Measurements from ENCODE around the gene IDUA.

Gene IDUA

GRCh38 chr4:1015179-1015578 is 28.3 kb downstream of the IDUA start:
- Histone ChIP-seq H3K9ac (ENCODE audit: low read length in 2 of 2) (no peak overlapping the region), H3K4me3 (ENCODE audit: low read length in 2 of 2) (no peak overlapping the region), H3K27me3 (ENCODE audit: control insufficient read depth in 1 of 2, insufficient read depth in 2 of 2, low read length in 2 of 2) (no peaks in the 10 kb centered on the region), H3K4me1 (ENCODE audit: control insufficient read depth, insufficient read depth, low read length) (peaks cover 25% of the 10 kb centered on the region), H3K9me3 (ENCODE audit: control insufficient read depth in 2 of 2, low read length in 2 of 2) (no peaks in the 10 kb centered on the region), H3K36me3 (ENCODE audit: control insufficient read depth in 2 of 2, insufficient read depth in 2 of 2, low read length in 2 of 2) (no peaks in the 10 kb centered on the region), H3K27ac (ENCODE audit: low read length) (no peak overlapping the region)

- no peak overlapping the region for H3K9ac ChIP-seq (ENCODE audit: low read length in 2 of 2)
- H3K4me1 ChIP-seq (ENCODE audit: control insufficient read depth, insufficient read depth, low read length): peaks cover 20% of the 10 kb centered on the region
These were observed 28.9 kb downstream of the IDUA start for GRCh38 chr4:1015746-1016145.

DNA sequence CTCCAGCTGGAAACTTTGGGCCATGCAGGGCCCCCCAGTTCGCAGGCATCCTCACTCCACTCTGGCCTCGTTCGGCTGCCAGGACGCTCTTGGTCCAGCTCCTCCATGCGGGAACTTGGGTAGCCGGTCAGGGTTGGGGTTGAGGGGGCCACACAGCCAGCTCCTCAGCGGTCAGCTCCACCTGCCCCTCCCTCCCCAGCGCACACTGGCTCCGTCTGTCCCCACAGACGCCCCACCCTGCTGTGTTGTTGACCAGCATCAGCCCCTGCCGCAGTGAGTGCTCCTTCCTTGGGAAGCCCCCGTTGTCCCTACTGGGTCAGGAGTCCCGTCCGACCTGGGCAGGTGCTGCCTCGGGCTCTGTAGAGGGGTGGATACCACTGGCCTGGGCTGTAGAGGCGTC is 30.4 kb downstream of the IDUA start:
- H3K4me1 ChIP-seq (ENCODE audit: control insufficient read depth, insufficient read depth, low read length): peaks cover 14% of the 10 kb centered on the region
- no peak overlapping the region for H3K27ac ChIP-seq (ENCODE audit: low read length)

More at GRCh38 chr4:1015746-1016145, 28.9 kb downstream of the IDUA start:
- no peaks in the 10 kb centered on the region for H3K27me3 ChIP-seq (ENCODE audit: control insufficient read depth in 1 of 2, insufficient read depth in 2 of 2, low read length in 2 of 2)
- H3K9me3 ChIP-seq (ENCODE audit: control insufficient read depth in 2 of 2, low read length in 2 of 2): no peaks in the 10 kb centered on the region
- no peaks in the 10 kb centered on the region for H3K36me3 ChIP-seq (ENCODE audit: control insufficient read depth in 2 of 2, insufficient read depth in 2 of 2, low read length in 2 of 2)
- H3K4me3 ChIP-seq (ENCODE audit: low read length in 2 of 2): no peak overlapping the region
- H3K27ac ChIP-seq (ENCODE audit: low read length): no peak overlapping the region

GRCh38 chr4:1017706-1018105 is 30.9 kb downstream of the IDUA start:
- Histone ChIP-seq H3K36me3 (ENCODE audit: control insufficient read depth in 2 of 2, insufficient read depth in 2 of 2, low read length in 2 of 2) (no peaks in the 10 kb centered on the region), H3K4me3 (ENCODE audit: low read length in 2 of 2) (no peak overlapping the region), H3K9me3 (ENCODE audit: control insufficient read depth in 2 of 2, low read length in 2 of 2) (no peaks in the 10 kb centered on the region), H3K27ac (ENCODE audit: low read length) (no peak overlapping the region), H3K27me3 (ENCODE audit: control insufficient read depth in 1 of 2, insufficient read depth in 2 of 2, low read length in 2 of 2) (no peaks in the 10 kb centered on the region), H3K9ac (ENCODE audit: low read length in 2 of 2) (no peak overlapping the region), H3K4me1 (ENCODE audit: control insufficient read depth, insufficient read depth, low read length) (peaks cover 9% of the 10 kb centered on the region)

More for the DNA sequence above, 30.4 kb downstream of the IDUA start:
- H3K4me3 ChIP-seq (ENCODE audit: low read length in 2 of 2): no peak overlapping the region
- no peak overlapping the region for H3K9ac ChIP-seq (ENCODE audit: low read length in 2 of 2)
- no peaks in the 10 kb centered on the region for H3K27me3 ChIP-seq (ENCODE audit: control insufficient read depth in 1 of 2, insufficient read depth in 2 of 2, low read length in 2 of 2)
- H3K9me3 ChIP-seq (ENCODE audit: control insufficient read depth in 2 of 2, low read length in 2 of 2): no peaks in the 10 kb centered on the region
- no peaks in the 10 kb centered on the region for H3K36me3 ChIP-seq (ENCODE audit: control insufficient read depth in 2 of 2, insufficient read depth in 2 of 2, low read length in 2 of 2)

- Histone ChIP-seq H3K9me3 (ENCODE audit: control insufficient read depth in 2 of 2, low read length in 2 of 2) (no peaks in the 10 kb centered on the region), H3K4me1 (ENCODE audit: control insufficient read depth, insufficient read depth, low read length) (peaks cover 4% of the 10 kb centered on the region), H3K27ac (ENCODE audit: low read length) (no peak overlapping the region), H3K36me3 (ENCODE audit: control insufficient read depth in 2 of 2, insufficient read depth in 2 of 2, low read length in 2 of 2) (no peaks in the 10 kb centered on the region), H3K9ac (ENCODE audit: low read length in 2 of 2) (no peak overlapping the region), H3K4me3 (ENCODE audit: low read length in 2 of 2) (no peak overlapping the region), H3K27me3 (ENCODE audit: control insufficient read depth in 1 of 2, insufficient read depth in 2 of 2, low read length in 2 of 2) (no peaks in the 10 kb centered on the region)
These were observed 31.5 kb downstream of the IDUA start for GRCh38 chr4:1018147-1019020.

- Histone ChIP-seq H3K36me3 (ENCODE audit: control insufficient read depth in 2 of 2, insufficient read depth in 2 of 2, low read length in 2 of 2) (no peaks in the 10 kb centered on the region), H3K9me3 (ENCODE audit: control insufficient read depth in 2 of 2, low read length in 2 of 2) (no peaks in the 10 kb centered on the region), H3K27me3 (ENCODE audit: control insufficient read depth in 1 of 2, insufficient read depth in 2 of 2, low read length in 2 of 2) (no peaks in the 10 kb centered on the region), H3K4me3 (ENCODE audit: low read length in 2 of 2) (no peak overlapping the region), H3K4me1 (ENCODE audit: control insufficient read depth, insufficient read depth, low read length) (peaks cover 4% of the 10 kb centered on the region), H3K27ac (ENCODE audit: low read length) (no peak overlapping the region), H3K9ac (ENCODE audit: low read length in 2 of 2) (no peak overlapping the region)
These were observed 32.5 kb downstream of the IDUA start for GRCh38 chr4:1019320-1019719.

DNA sequence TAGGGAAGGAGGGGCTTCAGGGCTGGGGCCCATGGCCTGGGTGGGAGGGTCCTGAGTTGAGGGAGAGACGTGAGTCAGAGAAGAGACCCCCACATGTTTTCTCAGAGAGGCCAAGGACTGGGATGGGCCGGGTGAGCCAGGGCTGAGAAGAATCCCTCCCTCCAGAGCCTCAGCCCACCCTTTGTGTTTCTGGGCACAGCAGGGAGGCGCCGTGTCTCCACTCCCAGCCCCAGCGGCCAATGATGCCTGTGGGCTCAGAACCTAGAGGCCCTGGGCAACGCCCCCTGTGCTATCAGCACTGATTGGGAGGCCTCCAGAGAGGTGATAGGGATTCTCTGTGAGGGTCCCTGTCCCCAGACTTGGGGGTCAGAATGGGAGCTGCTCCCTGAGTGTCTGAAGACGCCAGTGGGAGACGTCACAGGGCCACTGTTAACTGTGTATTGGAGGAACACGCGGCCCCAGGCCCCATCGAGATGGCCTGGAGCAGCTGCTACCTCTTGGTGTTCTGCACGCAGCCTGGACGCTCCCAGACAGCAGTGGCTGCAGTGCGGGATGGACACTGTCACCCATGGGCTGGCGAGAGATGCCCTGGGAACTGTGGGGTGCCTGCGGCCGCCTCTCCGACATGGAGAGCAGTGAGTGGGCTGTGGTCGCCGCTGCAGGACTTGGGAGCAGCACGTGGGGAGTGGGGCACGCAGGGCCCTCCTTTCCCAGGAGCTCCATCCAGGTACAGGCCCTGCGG is 33.1 kb downstream of the IDUA start:
- Histone ChIP-seq H3K27me3 (ENCODE audit: control insufficient read depth in 1 of 2, insufficient read depth in 2 of 2, low read length in 2 of 2) (no peaks in the 10 kb centered on the region), H3K4me3 (ENCODE audit: low read length in 2 of 2) (no peak overlapping the region), H3K9ac (ENCODE audit: low read length in 2 of 2) (no peak overlapping the region), H3K9me3 (ENCODE audit: control insufficient read depth in 2 of 2, low read length in 2 of 2) (no peaks in the 10 kb centered on the region), H3K27ac (ENCODE audit: low read length) (no peak overlapping the region), H3K36me3 (ENCODE audit: control insufficient read depth in 2 of 2, insufficient read depth in 2 of 2, low read length in 2 of 2) (no peaks in the 10 kb centered on the region), H3K4me1 (ENCODE audit: control insufficient read depth, insufficient read depth, low read length) (peaks cover 4% of the 10 kb centered on the region)

DNA sequence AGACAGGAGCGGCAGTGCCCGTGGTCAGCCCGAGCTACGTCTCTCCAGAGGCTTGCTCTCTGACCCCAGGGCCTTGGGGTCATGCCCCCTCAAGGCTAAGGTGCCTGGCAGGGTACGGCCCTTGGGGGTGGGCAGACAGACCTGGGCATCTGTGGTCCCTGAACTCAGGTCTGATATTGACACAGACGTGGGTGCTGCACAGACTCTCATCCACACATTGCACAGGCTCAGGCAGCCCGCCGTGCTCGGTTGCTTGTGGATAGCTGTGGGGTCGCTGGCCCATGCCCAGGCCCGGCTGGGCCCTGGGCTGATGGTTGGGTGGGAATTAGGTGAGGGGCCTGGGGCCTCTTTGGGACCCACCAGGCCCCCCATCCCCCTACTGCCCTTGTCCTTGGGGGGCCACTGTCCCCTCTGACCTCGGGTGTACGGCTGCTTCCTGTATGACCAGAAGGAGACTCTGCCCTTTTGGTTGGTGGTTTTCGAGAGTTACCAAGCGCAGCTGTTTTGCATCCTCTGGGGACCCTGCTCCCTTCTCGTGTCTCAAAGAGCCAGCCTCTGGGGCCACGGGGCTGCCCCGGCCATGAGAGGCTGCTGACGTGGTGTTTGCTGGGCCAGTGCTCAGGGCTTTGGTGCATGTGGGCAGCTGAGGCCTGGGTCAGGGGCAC is 34.7 kb downstream of the IDUA start:
- H3K27me3 ChIP-seq (ENCODE audit: control insufficient read depth in 1 of 2, insufficient read depth in 2 of 2, low read length in 2 of 2): no peaks in the 10 kb centered on the region
- H3K9me3 ChIP-seq (ENCODE audit: control insufficient read depth in 2 of 2, low read length in 2 of 2): no peaks in the 10 kb centered on the region
- H3K9ac ChIP-seq (ENCODE audit: low read length in 2 of 2): no peak overlapping the region
- H3K4me3 ChIP-seq (ENCODE audit: low read length in 2 of 2): no peak overlapping the region
- no peaks in the 10 kb centered on the region for H3K4me1 ChIP-seq (ENCODE audit: control insufficient read depth, insufficient read depth, low read length)
- peaks cover 4 to 10% of the 10 kb centered on the region in 2 donors for H3K36me3 ChIP-seq (ENCODE audit: control insufficient read depth in 2 of 2, insufficient read depth in 2 of 2, low read length in 2 of 2)
- H3K27ac ChIP-seq (ENCODE audit: low read length): no peak overlapping the region

- H3K4me3 ChIP-seq (ENCODE audit: low read length in 2 of 2): no peak overlapping the region
- H3K27me3 ChIP-seq (ENCODE audit: control insufficient read depth in 1 of 2, insufficient read depth in 2 of 2, low read length in 2 of 2): no peaks in the 10 kb centered on the region
- H3K27ac ChIP-seq (ENCODE audit: low read length): no peak overlapping the region
- H3K9me3 ChIP-seq (ENCODE audit: control insufficient read depth in 2 of 2, low read length in 2 of 2): no peaks in the 10 kb centered on the region
- H3K4me1 ChIP-seq (ENCODE audit: control insufficient read depth, insufficient read depth, low read length): no peaks in the 10 kb centered on the region
- H3K36me3 ChIP-seq (ENCODE audit: control insufficient read depth in 2 of 2, insufficient read depth in 2 of 2, low read length in 2 of 2): peaks cover 4 to 10% of the 10 kb centered on the region in 2 donors
- H3K9ac ChIP-seq (ENCODE audit: low read length in 2 of 2): no peak overlapping the region
These were observed 35.4 kb downstream of the IDUA start for GRCh38 chr4:1022051-1022738.

- H3K4me1 ChIP-seq (ENCODE audit: control insufficient read depth, insufficient read depth, low read length): no peaks in the 10 kb centered on the region
- no peaks in the 10 kb centered on the region for H3K27me3 ChIP-seq (ENCODE audit: control insufficient read depth in 1 of 2, insufficient read depth in 2 of 2, low read length in 2 of 2)
- no peak overlapping the region for H3K4me3 ChIP-seq (ENCODE audit: low read length in 2 of 2)
- H3K27ac ChIP-seq (ENCODE audit: low read length): no peak overlapping the region
- H3K9ac ChIP-seq (ENCODE audit: low read length in 2 of 2): no peak overlapping the region
- H3K36me3 ChIP-seq (ENCODE audit: control insufficient read depth in 2 of 2, insufficient read depth in 2 of 2, low read length in 2 of 2): peaks cover 4 to 10% of the 10 kb centered on the region in 2 donors
- H3K9me3 ChIP-seq (ENCODE audit: control insufficient read depth in 2 of 2, low read length in 2 of 2): no peaks in the 10 kb centered on the region
These were observed 35.9 kb downstream of the IDUA start for GRCh38 chr4:1022739-1023066.

All from stomach smooth muscle (tissue), 2 donors.